B cell (primary cell): ENCODE results near the gene ALPK3. TPM values are rescaled to one million over a fixed set of nuclear protein-coding genes. Genes with fewer than 3 reads are reported as not detected.

Source experiments
- ATAC-seq: fragments of 200-7000 bp; cut with Tn5 transposase; one replicate; pipeline ENCODE4 v1.10.0; 2021; ENCODE audit warnings: low read depth, mild to moderate bottlenecking, moderate number of reproducible peaks, moderate library complexity
- CTCF ChIA-PET: fragments of 350-600 bp; sonication (Branson Sonifier 250); formaldehyde crosslinking; loops from one replicate; lab custom pipeline; 2021; ENCODE audit warnings: antibody characterized with exemption, inconsistent platforms; lab: Charles Lee
- POLR2A ChIA-PET: fragments of 350-600 bp; sonication (Branson Sonifier 250); formaldehyde crosslinking; loops from one replicate; lab custom pipeline; 2021; ENCODE audit warnings: antibody characterized with exemption; lab: Charles Lee
- DNase-seq: peaks from one replicate; pipeline ENCODE4 v3.0.0; 2013
- H2AFZ ChIP-seq: 2 replicates; pipeline ENCODE4 v1.6.1; 2012; ENCODE audit warnings: mild to moderate bottlenecking, low read depth, low read length; ENCODE audit not compliant: insufficient read depth, poor library complexity, severe bottlenecking
- H3K27ac ChIP-seq, 2 donors: 1 replicate in 1 of 2; 2 replicates in 1 of 2; pipeline ENCODE4 v1.5.1; 2012 to 2013; ENCODE audit warnings: low read length in 2 of 2, mild to moderate bottlenecking in 2 of 2, moderate library complexity in 1 of 2
- H3K27me3 ChIP-seq, 4 experiments: fragments of 200-600 bp in 1 of 4; sonication (generic) in 1 of 4; replicated peaks in 1 of 4; 1 replicate in 2 of 4; 2 replicates in 2 of 4; pipeline versions ENCODE4 v1.6.1 to v1.7.0; 2013 to 2016; ENCODE audit warnings: low read length in 3 of 4, mild to moderate bottlenecking in 2 of 4, mixed read lengths in 1 of 4, moderate library complexity in 1 of 4; ENCODE audit not compliant: insufficient read depth in 4 of 4, control insufficient read depth in 3 of 4; ENCODE audit errors: control extremely low read depth in 1 of 4
- H3K36me3 ChIP-seq, 2 experiments: replicated peaks in 1 of 2; 1 replicate in 1 of 2; 2 replicates in 1 of 2; pipeline versions ENCODE4 v1.6.1 to v1.7.1; 2013; ENCODE audit warnings: low read length in 1 of 2; ENCODE audit not compliant: insufficient read depth in 2 of 2, control insufficient read depth in 1 of 2; ENCODE audit errors: control extremely low read depth in 1 of 2, extremely low read depth in 1 of 2
- H3K4me1 ChIP-seq, 2 donors: fragments of 200-600 bp in 1 of 2; sonication (generic) in 1 of 2; 1 replicate in 1 of 2; 2 replicates in 1 of 2; pipeline versions ENCODE4 v1.5.1 to v1.6.1; 2013 to 2017; ENCODE audit warnings: low read length in 2 of 2; ENCODE audit not compliant: control insufficient read depth in 2 of 2, insufficient read depth in 2 of 2
- H3K4me2 ChIP-seq: replicated peaks from 2 replicates; pipeline ENCODE3; 2012; ENCODE audit warnings: mild to moderate bottlenecking, low read depth, low read length; ENCODE audit not compliant: poor library complexity, severe bottlenecking
- H3K4me3 ChIP-seq, 5 experiments: fragments of 200-600 bp in 1 of 5; sonication (generic) in 1 of 5; 1 replicate in 3 of 5; 2 replicates in 2 of 5; pipeline versions ENCODE4 v1.5.1 to v1.7.0; 2011 to 2016; ENCODE audit warnings: low read length in 4 of 5, mild to moderate bottlenecking in 4 of 5, low read depth in 2 of 5, control low read depth in 1 of 5, moderate library complexity in 1 of 5; ENCODE audit not compliant: insufficient read depth in 1 of 5; ENCODE audit errors: control extremely low read depth in 1 of 5, extremely low read depth in 1 of 5
- H3K79me2 ChIP-seq: fragments of 200-600 bp; sonication (generic); one replicate; pipeline ENCODE4 v1.6.0; 2016; ENCODE audit warnings: low read length; ENCODE audit not compliant: control insufficient read depth, insufficient read depth
- H3K9ac ChIP-seq: fragments of 200-600 bp; sonication (generic); 2 replicates; pipeline ENCODE4 v1.6.1; 2017; ENCODE audit warnings: mild to moderate bottlenecking, low read length, moderate library complexity
- H3K9me3 ChIP-seq, 3 donors: one replicate each; pipeline versions ENCODE4 v1.6.1 to v1.7.1; 2013; ENCODE audit warnings: low read length in 2 of 3; ENCODE audit not compliant: control insufficient read depth in 2 of 3, insufficient read depth in 1 of 3; ENCODE audit errors: control extremely low read depth in 1 of 3
- H4K20me1 ChIP-seq: 2 replicates; pipeline ENCODE4 v1.6.0; 2012; ENCODE audit warnings: mild to moderate bottlenecking, low read length; ENCODE audit not compliant: insufficient read depth, control insufficient read depth, poor library complexity, severe bottlenecking
- H3K27ac Mint-ChIP-seq: one replicate; pipeline ENCODE4 v1.8.0; 2021; ENCODE audit warnings: mixed read lengths
- H3K27me3 Mint-ChIP-seq: one replicate; pipeline ENCODE4 v1.8.0; 2021; ENCODE audit warnings: mixed read lengths
- H3K4me1 Mint-ChIP-seq: one replicate; pipeline ENCODE4 v1.8.0; 2021; ENCODE audit warnings: mixed read lengths
- H3K4me3 Mint-ChIP-seq: one replicate; pipeline ENCODE4 v1.8.0; 2021; ENCODE audit warnings: mixed read lengths
- H3K9me3 Mint-ChIP-seq: one replicate; pipeline ENCODE4 v1.8.0; 2022; ENCODE audit warnings: mixed read lengths; ENCODE audit not compliant: insufficient read depth
- EZH2 ChIP-seq: IDR thresholded peaks from 2 replicates; pipeline ENCODE4 v1.6.1; 2012; ENCODE audit warnings: borderline replicate concordance, low read depth, mild to moderate bottlenecking, moderate library complexity, low read length; ENCODE audit not compliant: insufficient read depth, poor library complexity, severe bottlenecking
- WGBS: methylation state at CpG from one replicate; pipeline ENCODE4 v1.1.5; 2013; ENCODE audit warnings: missing lambda C conversion rate; ENCODE audit not compliant: insufficient coverage; 5-methylcytosine and 5-hydroxymethylcytosine counted together
- intact Hi-C: fragments of 100-400 bp; cut with micrococcal nuclease; formaldehyde crosslinking; loops from one replicate; pipeline ENCODE4 v1.10.0; 2022
- polyA plus RNA-seq: library from polyadenylated mRNA; depleted of rRNA; stranded (reverse); fragments of >200 nt; gene quantifications from 2 replicates; pipeline ENCODE4 v1.2.3, GENCODE V29; 2012
- total RNA-seq, 2 donors: library from RNA; stranded (reverse); fragments of 120-200 nt in 1 of 2; gene quantifications; 1 replicate in 1 of 2; 2 replicates in 1 of 2; pipeline versions ENCODE4 v1.2.3 to v1.2.4, GENCODE V29; 2013 to 2022
- TF ChIP-seq, protein P1 (sequence below): fragments of 200-600 bp; IDR thresholded peaks from one replicate; pipeline ENCODE4 v1.8.0; 2022; ENCODE audit warnings: antibody characterized with exemption, mild to moderate bottlenecking

ALPK3 gene
- total and polyA plus RNA-seq, 2 donors (not counting 1 experiment from before 2014, with no cell fraction given) = 0.07 to 0.15 TPM

DNA sequence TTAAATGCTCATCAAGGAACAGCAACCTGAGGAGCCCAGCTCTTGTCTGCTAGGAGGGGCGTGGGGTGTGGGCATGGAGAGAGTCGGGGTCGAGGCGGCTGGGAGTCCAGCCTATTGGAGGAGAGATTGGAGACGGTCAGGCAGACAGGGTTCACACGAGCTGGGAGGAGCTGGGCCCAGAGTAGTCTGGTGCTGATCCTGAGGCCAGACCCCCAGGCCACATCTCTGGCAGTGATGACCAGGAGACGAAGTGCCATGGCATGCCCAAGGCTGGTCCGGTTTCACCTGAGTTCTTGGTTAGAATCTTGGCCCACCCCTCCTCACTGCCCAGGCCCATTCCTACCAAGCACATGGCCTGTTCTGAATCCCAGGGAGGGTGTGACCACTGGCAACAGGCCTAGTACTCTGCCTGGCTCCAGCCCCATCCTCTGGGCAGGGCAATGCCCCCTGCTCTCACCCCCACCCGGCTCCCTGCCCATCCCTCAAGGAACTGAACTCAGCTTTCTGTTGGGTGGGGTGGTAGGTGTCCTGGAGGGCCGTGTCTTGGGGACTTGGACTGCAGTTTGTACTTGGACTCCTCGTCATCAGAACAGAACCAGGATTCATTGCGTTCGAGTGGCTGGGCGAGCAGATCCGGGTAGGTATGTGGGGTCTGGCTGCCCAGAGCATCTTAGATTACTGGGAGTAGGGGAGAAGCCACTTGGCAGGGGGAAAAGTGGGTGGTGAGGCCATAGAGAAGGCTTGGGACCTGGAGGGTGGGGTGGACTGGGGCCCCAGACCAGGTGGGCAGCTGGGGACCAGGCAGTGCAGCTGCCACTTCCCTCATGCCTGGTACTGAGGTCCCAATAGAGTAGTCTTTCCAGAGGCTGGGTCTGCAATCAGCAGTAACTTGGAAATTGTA, 88.1 kb downstream of the ALPK3 start:
- DNase-seq (no peak), ATAC-seq (no peak)
- Mint-ChIP-seq H3K4me3 (no peak overlapping the region), H3K4me1 (no peaks in the 10 kb centered on the region), H3K27ac (no peak overlapping the region), H3K27me3 (no peaks in the 10 kb centered on the region), H3K9me3 (peaks cover 2% of the 10 kb centered on the region)
- Histone ChIP-seq H4K20me1 (no peaks in the 10 kb centered on the region), H3K36me3 (no peaks in the 10 kb centered on the region), H3K9me3 (peaks cover 0 to 11% (median 0%) of the 10 kb centered on the region in 3 donors), H3K9ac (no peak overlapping the region), H3K27me3 (no peaks in the 10 kb centered on the region), H3K79me2 (no peaks in the 10 kb centered on the region), H3K4me2 (no peak overlapping the region), H2AFZ (no peak overlapping the region), H3K27ac (no peak overlapping the region), H3K4me3 (no peak overlapping the region), H3K4me1 (no peaks in the 10 kb centered on the region)
- intact Hi-C loops = no loop called here
- WGBS = 92% methylated on average over 14 of the region's 15 CpGs
- CTCF ChIA-PET = no interaction called here
- POLR2A ChIA-PET = no interaction called here
- TF ChIP-seq EZH2 = no peak
- TF ChIP-seq, protein P1, sequence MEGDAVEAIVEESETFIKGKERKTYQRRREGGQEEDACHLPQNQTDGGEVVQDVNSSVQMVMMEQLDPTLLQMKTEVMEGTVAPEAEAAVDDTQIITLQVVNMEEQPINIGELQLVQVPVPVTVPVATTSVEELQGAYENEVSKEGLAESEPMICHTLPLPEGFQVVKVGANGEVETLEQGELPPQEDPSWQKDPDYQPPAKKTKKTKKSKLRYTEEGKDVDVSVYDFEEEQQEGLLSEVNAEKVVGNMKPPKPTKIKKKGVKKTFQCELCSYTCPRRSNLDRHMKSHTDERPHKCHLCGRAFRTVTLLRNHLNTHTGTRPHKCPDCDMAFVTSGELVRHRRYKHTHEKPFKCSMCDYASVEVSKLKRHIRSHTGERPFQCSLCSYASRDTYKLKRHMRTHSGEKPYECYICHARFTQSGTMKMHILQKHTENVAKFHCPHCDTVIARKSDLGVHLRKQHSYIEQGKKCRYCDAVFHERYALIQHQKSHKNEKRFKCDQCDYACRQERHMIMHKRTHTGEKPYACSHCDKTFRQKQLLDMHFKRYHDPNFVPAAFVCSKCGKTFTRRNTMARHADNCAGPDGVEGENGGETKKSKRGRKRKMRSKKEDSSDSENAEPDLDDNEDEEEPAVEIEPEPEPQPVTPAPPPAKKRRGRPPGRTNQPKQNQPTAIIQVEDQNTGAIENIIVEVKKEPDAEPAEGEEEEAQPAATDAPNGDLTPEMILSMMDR = no peak

DNA sequence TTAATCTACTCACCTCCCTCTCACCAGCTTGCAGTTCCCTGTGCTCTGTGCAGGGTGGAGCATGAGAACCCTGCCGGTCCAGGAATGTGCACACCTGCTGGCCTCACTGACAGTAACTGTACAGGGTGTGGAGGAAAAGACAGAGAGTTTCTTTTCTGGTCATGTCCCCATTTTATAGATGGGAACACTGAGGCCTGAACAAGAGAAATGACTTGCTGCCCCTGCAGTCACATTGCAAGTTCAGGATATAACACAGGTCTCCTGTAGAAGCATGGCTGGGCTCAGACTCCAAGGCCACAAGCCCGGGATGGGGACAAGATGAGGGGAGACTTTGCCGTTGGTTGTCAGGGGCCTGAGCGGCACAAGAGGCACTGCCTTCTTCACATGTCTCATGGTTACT, 90.6 kb downstream of the ALPK3 start:
- CTCF ChIA-PET = no interaction called here
- no peak for DNase-seq
- Mint-ChIP-seq H3K27me3 (no peaks in the 10 kb centered on the region), H3K27ac (no peak overlapping the region), H3K9me3 (no peaks in the 10 kb centered on the region), H3K4me1 (no peaks in the 10 kb centered on the region), H3K4me3 (no peak overlapping the region)
- POLR2A ChIA-PET = no interaction called here
- H3K4me3 ChIP-seq = no peak overlapping the region
- no peak overlapping the region for H2AFZ ChIP-seq
- WGBS = 88% methylated on average over 1 of the region's 4 CpGs
- H4K20me1 ChIP-seq = no peaks in the 10 kb centered on the region
- no peaks in the 10 kb centered on the region for H3K36me3 ChIP-seq
- H3K27me3 ChIP-seq = no peaks in the 10 kb centered on the region
- no peak overlapping the region for H3K27ac ChIP-seq
- no peak overlapping the region for H3K4me2 ChIP-seq
- H3K9me3 ChIP-seq = no peaks in the 10 kb centered on the region
- H3K9ac ChIP-seq = no peak overlapping the region
- H3K79me2 ChIP-seq = no peaks in the 10 kb centered on the region
- no peak for TF ChIP-seq EZH2
- TF ChIP-seq, protein P1 = no peak
- ATAC-seq = no peak
- H3K4me1 ChIP-seq = no peaks in the 10 kb centered on the region
- intact Hi-C loops = no loop called here
